Thoracic aorta (tissue), 2 donors: ENCODE data around the gene DIP2A. TPM values are rescaled to one million over a fixed set of nuclear protein-coding genes. Genes with fewer than 3 reads are reported as not detected.
"Not testable (repeated sequence)": the region's sequence is repeated elsewhere in the genome, so short reads cannot be mapped to it uniquely, and the experiment has no call there.

ENCODE experiments used
- ATAC-seq: fragments of 150-250 bp; one replicate; pipeline ENCODE4 v1.8.0; 2017; ENCODE audit warnings: low read depth; ENCODE audit not compliant: insufficient number of reproducible peaks, low FRiP score
- DNase-seq: peaks from one replicate; pipeline ENCODE4 v3.0.0-alpha.2; 2020; ENCODE audit warnings: low spot score
- H3K27ac ChIP-seq, 2 donors: fragments of 200-600 bp; sonication (generic); 1 replicate in 1 of 2; 2 replicates in 1 of 2; pipeline ENCODE4 v1.5.1; 2016; ENCODE audit warnings: mild to moderate bottlenecking in 2 of 2, moderate library complexity in 2 of 2
- H3K27me3 ChIP-seq: fragments of 200-600 bp; sonication (generic); replicated peaks from 2 replicates; pipeline ENCODE4 v1.6.0; 2016; ENCODE audit warnings: mild to moderate bottlenecking; ENCODE audit not compliant: insufficient read depth
- H3K36me3 ChIP-seq: fragments of 200-600 bp; sonication (generic); one replicate; pipeline ENCODE4 v1.5.1; 2016
- H3K4me1 ChIP-seq, 2 donors: fragments of 200-600 bp; sonication (generic); 1 replicate in 1 of 2; 2 replicates in 1 of 2; pipeline versions ENCODE4 v1.5.1 to v1.6.0; 2016; ENCODE audit warnings: low read depth in 2 of 2, mild to moderate bottlenecking in 1 of 2; ENCODE audit not compliant: control insufficient read depth in 1 of 2
- H3K4me3 ChIP-seq: fragments of 200-600 bp; sonication (generic); 2 replicates; pipeline ENCODE4 v1.5.1; 2016; ENCODE audit warnings: mild to moderate bottlenecking
- H3K9me3 ChIP-seq: fragments of 200-600 bp; sonication (generic); 2 replicates; pipeline ENCODE4 v1.5.1; 2016
- total RNA-seq, 2 donors: library from RNA; depleted of rRNA; stranded (reverse); fragments of >200 nt; gene quantifications; one replicate each; pipeline versions ENCODE4 v1.1.0 to v1.2.3, GENCODE V29; 2016
- TF ChIP-seq, protein P1 (sequence below): fragments of 200-600 bp; sonication (generic); IDR thresholded peaks from one replicate; pipeline ENCODE4 v1.5.1; 2019; ENCODE audit warnings: antibody characterized with exemption

The DIP2A gene
- total RNA-seq, 2 donors from 2014 or later: 47.7 to 58.3 TPM

DNA sequence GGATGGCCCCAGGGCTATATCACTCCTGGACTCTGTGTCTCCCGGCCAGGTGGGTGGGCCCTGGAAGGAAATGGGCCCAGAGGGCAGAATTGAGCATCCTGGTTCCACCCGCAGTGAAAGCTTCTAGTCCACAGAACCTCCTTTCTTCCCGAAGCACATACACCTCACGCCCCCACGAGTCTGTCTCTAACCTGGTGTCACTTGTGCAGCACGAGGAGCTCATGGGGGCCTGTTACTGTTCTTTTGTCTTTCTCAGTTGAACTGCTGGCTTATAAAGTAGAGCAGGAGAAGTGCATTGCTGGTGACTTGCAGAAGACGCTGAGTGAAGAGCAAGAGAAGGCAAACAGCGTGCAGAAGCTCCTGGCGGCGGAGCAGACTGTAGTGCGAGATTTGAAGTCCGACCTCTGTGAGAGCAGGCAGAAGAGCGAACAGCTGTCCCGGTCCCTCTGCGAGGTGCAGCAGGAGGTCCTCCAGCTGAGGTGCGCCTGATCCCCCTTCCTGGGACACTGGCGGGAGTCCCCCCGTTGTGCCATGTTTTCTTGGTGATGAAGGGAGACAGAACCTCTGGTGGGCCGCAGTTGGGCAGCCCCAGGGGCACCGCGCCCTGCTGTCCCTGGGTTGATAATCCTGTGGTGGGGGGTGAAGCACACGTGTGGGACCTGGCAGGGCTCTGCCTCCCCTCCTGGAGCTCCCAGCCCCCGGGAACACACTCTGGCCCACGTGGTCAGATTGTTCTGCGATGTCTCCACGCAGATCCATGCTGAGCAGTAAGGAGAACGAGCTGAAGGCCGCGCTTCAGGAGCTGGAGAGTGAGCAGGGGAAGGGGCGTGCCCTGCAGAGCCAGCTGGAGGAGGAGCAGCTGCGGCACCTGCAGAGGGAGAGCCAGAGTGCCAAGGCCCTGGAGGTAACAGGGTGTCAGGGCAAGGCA, 28.7 kb upstream of the DIP2A start:
- Histone ChIP-seq H3K36me3 (peaks cover 50% of the 10 kb centered on the region), H3K27ac (no peak overlapping the region), H3K4me1 (no peaks in the 10 kb centered on the region), H3K9me3 (no peaks in the 10 kb centered on the region), H3K4me3 (no peak overlapping the region), H3K27me3 (no peaks in the 10 kb centered on the region)
- DNase-seq (no peak), ATAC-seq (no peak)
- TF ChIP-seq, protein P1, sequence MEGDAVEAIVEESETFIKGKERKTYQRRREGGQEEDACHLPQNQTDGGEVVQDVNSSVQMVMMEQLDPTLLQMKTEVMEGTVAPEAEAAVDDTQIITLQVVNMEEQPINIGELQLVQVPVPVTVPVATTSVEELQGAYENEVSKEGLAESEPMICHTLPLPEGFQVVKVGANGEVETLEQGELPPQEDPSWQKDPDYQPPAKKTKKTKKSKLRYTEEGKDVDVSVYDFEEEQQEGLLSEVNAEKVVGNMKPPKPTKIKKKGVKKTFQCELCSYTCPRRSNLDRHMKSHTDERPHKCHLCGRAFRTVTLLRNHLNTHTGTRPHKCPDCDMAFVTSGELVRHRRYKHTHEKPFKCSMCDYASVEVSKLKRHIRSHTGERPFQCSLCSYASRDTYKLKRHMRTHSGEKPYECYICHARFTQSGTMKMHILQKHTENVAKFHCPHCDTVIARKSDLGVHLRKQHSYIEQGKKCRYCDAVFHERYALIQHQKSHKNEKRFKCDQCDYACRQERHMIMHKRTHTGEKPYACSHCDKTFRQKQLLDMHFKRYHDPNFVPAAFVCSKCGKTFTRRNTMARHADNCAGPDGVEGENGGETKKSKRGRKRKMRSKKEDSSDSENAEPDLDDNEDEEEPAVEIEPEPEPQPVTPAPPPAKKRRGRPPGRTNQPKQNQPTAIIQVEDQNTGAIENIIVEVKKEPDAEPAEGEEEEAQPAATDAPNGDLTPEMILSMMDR: no peak

DNA sequence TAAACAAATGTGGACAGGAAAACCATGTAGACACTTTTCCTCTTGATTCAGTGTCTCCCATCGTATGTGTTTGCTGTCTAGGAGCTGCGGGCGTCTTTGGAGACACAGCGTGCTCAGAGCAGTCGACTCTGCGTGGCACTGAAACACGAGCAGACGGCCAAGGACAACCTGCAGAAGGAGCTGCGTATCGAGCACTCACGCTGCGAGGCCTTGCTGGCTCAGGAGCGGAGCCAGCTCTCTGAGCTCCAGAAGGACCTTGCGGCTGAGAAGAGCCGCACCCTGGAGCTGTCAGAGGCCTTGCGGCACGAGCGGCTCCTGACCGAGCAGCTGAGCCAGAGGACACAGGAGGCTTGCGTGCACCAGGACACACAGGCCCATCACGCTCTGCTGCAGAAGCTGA, 27.2 kb upstream of the DIP2A start:
- Histone ChIP-seq H3K36me3 (peaks cover 57% of the 10 kb centered on the region), H3K27ac (no peak overlapping the region), H3K4me1 (no peaks in the 10 kb centered on the region), H3K4me3 (no peak overlapping the region), H3K9me3 (no peaks in the 10 kb centered on the region), H3K27me3 (no peaks in the 10 kb centered on the region)
- DNase-seq (no peak), ATAC-seq (no peak)
- TF ChIP-seq, protein P1: no peak

DNA sequence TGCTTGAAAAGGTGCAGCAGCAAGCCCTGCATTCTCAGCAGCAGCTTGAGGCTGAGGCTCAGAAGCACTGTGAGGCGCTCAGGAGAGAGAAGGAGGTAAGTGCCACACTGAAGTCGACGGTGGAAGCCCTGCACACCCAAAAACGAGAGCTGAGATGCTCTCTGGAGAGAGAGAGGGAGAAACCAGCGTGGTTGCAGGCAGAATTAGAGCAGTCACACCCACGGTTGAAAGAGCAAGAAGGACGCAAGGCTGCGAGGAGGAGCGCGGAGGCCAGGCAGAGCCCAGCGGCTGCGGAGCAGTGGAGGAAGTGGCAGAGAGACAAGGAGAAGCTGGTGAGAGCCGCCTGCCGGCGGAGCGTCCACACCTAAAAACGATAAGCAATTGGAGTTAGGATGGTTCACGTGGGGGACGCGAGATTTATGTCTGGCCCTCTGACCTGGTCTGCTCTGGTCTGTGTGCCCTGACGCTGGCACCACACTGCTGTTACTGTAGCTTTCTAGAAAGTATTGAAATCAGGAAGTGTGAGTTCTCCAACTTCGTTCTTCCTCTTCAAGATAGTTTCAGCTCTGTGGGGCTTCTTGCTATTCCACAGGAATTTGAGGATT, 26.7 kb upstream of the DIP2A start:
- no peak overlapping the region for H3K27ac ChIP-seq
- no peaks in the 10 kb centered on the region for H3K27me3 ChIP-seq
- H3K4me3 ChIP-seq: no peak overlapping the region
- DNase-seq (no peak), ATAC-seq (no peak)
- no peaks in the 10 kb centered on the region for H3K4me1 ChIP-seq
- TF ChIP-seq, protein P1: no peak
- peaks cover 59% of the 10 kb centered on the region for H3K36me3 ChIP-seq
- no peaks in the 10 kb centered on the region for H3K9me3 ChIP-seq

DNA sequence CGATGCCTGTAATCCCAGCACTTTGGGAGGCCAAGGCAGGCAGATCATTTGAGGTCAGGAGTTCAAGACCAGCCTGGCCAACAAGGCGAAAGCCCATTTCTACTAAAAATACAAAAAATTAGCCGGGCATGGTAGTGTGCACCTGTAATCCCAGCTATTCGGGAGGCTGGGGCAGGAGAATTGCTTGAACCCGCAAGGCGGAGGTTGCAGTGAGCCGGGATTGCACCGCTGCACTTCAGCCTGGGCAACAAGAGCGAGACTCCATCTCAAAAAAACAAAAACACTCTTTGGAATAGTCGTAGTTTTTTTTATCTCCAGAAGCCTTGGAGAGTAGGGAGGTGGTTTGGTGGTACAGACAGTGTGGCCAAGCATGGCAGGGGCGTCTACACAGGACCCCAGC, 25.6 kb upstream of the DIP2A start:
- H3K9me3 ChIP-seq, DNase-seq, H3K4me3 ChIP-seq, H3K27ac ChIP-seq, ATAC-seq, H3K27me3 ChIP-seq, H3K4me1 ChIP-seq: not testable (repeated sequence)
- H3K36me3 ChIP-seq: peaks cover 64% of the 10 kb centered on the region

DNA sequence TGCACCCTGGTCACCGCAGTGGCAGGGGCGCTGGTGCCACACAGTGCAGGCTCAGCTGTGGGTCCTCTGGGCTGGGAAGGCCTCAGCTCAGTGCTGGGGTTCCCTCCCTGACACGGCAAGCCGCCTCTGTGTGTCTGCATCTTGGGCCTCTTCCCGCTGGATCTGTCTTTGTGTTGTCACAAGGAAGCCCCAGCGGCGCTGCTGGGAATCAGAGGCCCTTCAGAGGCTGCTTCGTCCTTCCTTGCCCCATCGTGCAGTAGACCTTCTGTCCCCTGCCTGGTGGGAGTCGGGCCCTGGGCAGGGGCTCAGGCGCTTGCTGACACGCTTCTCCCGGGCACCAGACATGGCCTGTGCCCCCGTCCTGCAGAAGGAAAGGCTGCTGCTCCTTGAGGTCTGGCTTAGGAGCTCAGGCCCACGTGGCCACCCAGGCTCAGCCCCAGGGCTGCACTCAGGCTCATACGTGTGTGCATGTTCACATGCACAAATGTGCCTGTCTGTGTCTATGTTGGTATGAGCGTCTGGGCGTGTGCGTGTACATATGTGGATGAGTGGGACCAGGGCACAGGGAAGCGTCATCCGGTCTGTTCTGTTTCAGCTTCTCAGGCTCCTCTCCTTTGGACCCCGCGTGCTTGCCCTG, 24.3 kb upstream of the DIP2A start:
- ATAC-seq (no peak), DNase-seq (no peak)
- Histone ChIP-seq H3K36me3 (peaks cover 63% of the 10 kb centered on the region), H3K4me1 (no peaks in the 10 kb centered on the region), H3K4me3 (no peak overlapping the region), H3K27ac (no peak overlapping the region), H3K9me3 (no peaks in the 10 kb centered on the region), H3K27me3 (no peaks in the 10 kb centered on the region)
- TF ChIP-seq, protein P1: no peak
